SK-N-SH (cell line): ENCODE data around the gene ABCG1.

Source experiments
- CHD2 ChIP-seq: fragments of 150-350 bp; IDR thresholded peaks from 2 replicates; pipeline ENCODE4 v1.6.1; 2018; ENCODE audit warnings: low read length; ENCODE audit not compliant: partially characterized antibody
- EP300 ChIP-seq, 2 experiments: IDR thresholded peaks; 2 replicates each; pipeline versions ENCODE4 v1.4.0 to v1.6.1; 2012; ENCODE audit warnings: borderline replicate concordance in 1 of 2, low read depth in 1 of 2, low read length in 1 of 2
- EZH2phosphoT487 ChIP-seq: fragments of 200-600 bp; sonication (generic); IDR thresholded peaks from 2 replicates; pipeline ENCODE4 v1.6.1; 2017; ENCODE audit warnings: low read depth, mixed run types, mild to moderate bottlenecking, antibody characterized with exemption, moderate library complexity, borderline replicate concordance
- FOSL2 ChIP-seq: IDR thresholded peaks from 2 replicates; pipeline ENCODE4 v1.4.0; 2012; ENCODE audit warnings: low read depth, mild to moderate bottlenecking, moderate library complexity, borderline replicate concordance
- POLR2AphosphoS5 ChIP-seq: IDR thresholded peaks from 2 replicates; pipeline ENCODE4 v1.6.1; 2012; ENCODE audit warnings: low read depth, low read length
- RAD21 ChIP-seq: IDR thresholded peaks from 2 replicates; pipeline ENCODE4 v1.6.1; 2012; ENCODE audit warnings: mild to moderate bottlenecking, low read length
- RFX5 ChIP-seq: IDR thresholded peaks from 2 replicates; pipeline ENCODE4 v1.6.1; 2012; ENCODE audit warnings: mild to moderate bottlenecking, improper control_type of control experiment, low read length
- SIN3A ChIP-seq: IDR thresholded peaks from 2 replicates; pipeline ENCODE4 v1.6.1; 2012; ENCODE audit warnings: low read depth, mild to moderate bottlenecking, low read length, moderate library complexity, borderline replicate concordance
- TAF1 ChIP-seq: IDR thresholded peaks from 2 replicates; pipeline ENCODE4 v1.6.1; 2012; ENCODE audit warnings: low read depth, mild to moderate bottlenecking, low read length, moderate library complexity, borderline replicate concordance
- TEAD4 ChIP-seq: IDR thresholded peaks from 2 replicates; pipeline ENCODE4 v1.4.0; 2012; ENCODE audit warnings: mild to moderate bottlenecking, borderline replicate concordance; ENCODE audit not compliant: insufficient read depth
- YY1 ChIP-seq: IDR thresholded peaks from 2 replicates; pipeline ENCODE4 v1.4.0; 2012; ENCODE audit warnings: low read depth, mild to moderate bottlenecking
- TF ChIP-seq, protein P1 (sequence below): fragments of 200-600 bp; sonication (generic); IDR thresholded peaks from 2 replicates; pipeline ENCODE4 v1.6.1; 2017; ENCODE audit warnings: antibody characterized with exemption, mild to moderate bottlenecking, moderate library complexity
- TF ChIP-seq, protein P2 (sequence below): IDR thresholded peaks from 2 replicates; pipeline ENCODE4 v1.6.1; 2012; ENCODE audit warnings: mild to moderate bottlenecking, low read depth, low read length, moderate library complexity
- TF ChIP-seq, protein P3 (sequence below): IDR thresholded peaks from 2 replicates; pipeline ENCODE4 v1.4.0; 2012; ENCODE audit warnings: low read depth, borderline replicate concordance

DNA sequence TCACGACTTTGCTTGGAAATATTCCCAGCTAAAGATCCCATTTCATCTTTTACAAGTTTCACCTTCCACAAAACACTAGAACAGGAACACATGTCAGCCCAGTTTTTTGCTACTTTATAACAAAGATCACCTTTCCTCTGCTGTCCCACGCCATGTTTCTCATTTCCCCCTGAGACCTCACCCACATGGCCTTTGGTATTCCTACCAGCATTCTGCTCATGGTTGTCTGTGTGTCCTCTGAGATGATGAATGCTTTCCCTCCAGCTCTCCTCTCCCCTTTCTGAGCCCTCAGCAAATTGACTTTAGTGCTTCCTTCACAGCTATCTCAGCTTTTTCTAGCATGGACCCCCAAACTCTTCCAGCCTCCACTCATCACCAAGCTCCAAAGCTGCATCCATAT lies 32.3 kb upstream of the ABCG1 start:
- TF ChIP-seq, protein P1, sequence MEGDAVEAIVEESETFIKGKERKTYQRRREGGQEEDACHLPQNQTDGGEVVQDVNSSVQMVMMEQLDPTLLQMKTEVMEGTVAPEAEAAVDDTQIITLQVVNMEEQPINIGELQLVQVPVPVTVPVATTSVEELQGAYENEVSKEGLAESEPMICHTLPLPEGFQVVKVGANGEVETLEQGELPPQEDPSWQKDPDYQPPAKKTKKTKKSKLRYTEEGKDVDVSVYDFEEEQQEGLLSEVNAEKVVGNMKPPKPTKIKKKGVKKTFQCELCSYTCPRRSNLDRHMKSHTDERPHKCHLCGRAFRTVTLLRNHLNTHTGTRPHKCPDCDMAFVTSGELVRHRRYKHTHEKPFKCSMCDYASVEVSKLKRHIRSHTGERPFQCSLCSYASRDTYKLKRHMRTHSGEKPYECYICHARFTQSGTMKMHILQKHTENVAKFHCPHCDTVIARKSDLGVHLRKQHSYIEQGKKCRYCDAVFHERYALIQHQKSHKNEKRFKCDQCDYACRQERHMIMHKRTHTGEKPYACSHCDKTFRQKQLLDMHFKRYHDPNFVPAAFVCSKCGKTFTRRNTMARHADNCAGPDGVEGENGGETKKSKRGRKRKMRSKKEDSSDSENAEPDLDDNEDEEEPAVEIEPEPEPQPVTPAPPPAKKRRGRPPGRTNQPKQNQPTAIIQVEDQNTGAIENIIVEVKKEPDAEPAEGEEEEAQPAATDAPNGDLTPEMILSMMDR, result no peak
- TF ChIP-seq, protein P2, sequence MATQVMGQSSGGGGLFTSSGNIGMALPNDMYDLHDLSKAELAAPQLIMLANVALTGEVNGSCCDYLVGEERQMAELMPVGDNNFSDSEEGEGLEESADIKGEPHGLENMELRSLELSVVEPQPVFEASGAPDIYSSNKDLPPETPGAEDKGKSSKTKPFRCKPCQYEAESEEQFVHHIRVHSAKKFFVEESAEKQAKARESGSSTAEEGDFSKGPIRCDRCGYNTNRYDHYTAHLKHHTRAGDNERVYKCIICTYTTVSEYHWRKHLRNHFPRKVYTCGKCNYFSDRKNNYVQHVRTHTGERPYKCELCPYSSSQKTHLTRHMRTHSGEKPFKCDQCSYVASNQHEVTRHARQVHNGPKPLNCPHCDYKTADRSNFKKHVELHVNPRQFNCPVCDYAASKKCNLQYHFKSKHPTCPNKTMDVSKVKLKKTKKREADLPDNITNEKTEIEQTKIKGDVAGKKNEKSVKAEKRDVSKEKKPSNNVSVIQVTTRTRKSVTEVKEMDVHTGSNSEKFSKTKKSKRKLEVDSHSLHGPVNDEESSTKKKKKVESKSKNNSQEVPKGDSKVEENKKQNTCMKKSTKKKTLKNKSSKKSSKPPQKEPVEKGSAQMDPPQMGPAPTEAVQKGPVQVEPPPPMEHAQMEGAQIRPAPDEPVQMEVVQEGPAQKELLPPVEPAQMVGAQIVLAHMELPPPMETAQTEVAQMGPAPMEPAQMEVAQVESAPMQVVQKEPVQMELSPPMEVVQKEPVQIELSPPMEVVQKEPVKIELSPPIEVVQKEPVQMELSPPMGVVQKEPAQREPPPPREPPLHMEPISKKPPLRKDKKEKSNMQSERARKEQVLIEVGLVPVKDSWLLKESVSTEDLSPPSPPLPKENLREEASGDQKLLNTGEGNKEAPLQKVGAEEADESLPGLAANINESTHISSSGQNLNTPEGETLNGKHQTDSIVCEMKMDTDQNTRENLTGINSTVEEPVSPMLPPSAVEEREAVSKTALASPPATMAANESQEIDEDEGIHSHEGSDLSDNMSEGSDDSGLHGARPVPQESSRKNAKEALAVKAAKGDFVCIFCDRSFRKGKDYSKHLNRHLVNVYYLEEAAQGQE, result no peak
- TF ChIP-seq SIN3A (no peak), RAD21 (no peak), TAF1 (no peak), EP300 (IDR thresholded peaks at IDR 0.05; ENCODE audit: borderline replicate concordance in 1 of 2, low read depth in 1 of 2, low read length in 1 of 2) (no peak), POLR2AphosphoS5 (no peak), TEAD4 (no peak), CHD2 (no peak), YY1 (no peak), FOSL2 (no peak), RFX5 (no peak), EZH2phosphoT487 (no peak)
- TF ChIP-seq, protein P3, sequence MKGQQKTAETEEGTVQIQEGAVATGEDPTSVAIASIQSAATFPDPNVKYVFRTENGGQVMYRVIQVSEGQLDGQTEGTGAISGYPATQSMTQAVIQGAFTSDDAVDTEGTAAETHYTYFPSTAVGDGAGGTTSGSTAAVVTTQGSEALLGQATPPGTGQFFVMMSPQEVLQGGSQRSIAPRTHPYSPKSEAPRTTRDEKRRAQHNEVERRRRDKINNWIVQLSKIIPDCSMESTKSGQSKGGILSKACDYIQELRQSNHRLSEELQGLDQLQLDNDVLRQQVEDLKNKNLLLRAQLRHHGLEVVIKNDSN, result no peak
